HG02623 (cell line): ENCODE measurements around the gene GALNT17.

Experiments used
- ATAC-seq: cut with Tn5 transposase; IDR thresholded peaks from one replicate; pipeline ENCODE4 v1.9.1; 2021; ENCODE audit warnings: moderate library complexity; ENCODE audit not compliant: unreplicated experiment

GALNT17 gene

GRCh38 chr7:71661671-71662224, 529.8 kb downstream of the GALNT17 start:
- no peak for ATAC-seq

DNA sequence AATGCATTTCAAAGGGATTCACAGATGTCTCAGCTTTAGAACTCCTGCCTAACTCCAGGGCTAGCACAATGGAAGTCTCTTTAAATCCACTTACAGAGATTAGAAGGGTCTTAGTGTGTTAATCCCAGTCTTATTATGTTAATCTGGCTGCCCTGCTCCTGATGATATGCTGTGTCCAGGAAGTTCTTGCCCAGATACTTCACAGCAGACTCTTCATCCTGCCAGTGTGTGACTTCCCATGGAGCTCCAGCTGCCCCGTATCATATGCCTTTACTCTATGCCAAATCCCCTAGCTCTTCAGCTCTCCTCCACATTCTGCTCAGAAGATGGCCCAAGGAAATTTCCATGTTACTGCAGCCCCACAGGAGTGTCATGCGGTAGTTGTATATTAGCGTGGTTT, 533.8 kb downstream of the GALNT17 start:
- no peak for ATAC-seq

DNA sequence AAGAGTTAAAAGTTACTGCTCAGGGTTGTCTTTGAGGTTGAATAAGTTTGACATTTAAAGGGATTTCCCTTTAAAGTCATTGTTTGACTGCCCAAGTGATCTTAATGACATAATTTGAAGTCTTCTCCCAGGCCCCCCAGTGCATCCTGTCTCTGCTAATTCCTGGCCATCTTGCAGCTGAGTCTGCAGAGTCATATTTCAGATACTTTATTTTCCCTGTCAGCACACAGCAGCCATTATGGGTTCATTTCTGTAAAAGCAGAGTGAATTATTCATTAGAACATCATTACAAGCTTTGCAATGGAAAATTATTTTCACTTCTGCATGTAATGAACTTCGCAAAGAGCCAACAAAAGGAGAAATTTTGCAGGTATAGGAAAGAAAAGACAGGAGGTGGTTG, 536.6 kb downstream of the GALNT17 start:
- no peak for ATAC-seq

DNA sequence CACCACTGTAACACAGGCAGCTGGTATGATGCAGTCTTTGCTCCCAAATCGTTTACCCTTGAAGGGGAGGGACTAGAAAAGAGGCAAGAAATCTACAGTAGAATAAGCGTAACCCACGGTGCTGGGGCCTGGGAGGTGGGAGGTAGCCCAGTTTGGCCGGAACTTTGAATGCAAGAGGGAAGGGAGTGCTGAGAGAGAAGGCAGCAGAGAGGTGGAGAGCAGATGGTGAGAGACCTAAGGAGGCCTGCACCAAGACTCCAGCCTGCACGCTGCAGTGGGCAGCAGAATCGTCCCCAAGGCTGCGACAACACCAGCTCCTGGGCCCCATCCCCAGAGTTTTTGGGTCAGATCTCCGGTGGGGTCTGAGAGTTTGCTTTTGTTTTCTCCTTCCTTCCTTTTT, 547.5 kb downstream of the GALNT17 start:
- ATAC-seq = no peak

GRCh38 chr7:71682181-71682580, 550.2 kb downstream of the GALNT17 start:
- ATAC-seq = no peak

- ATAC-seq = no peak
These were observed 551.2 kb downstream of the GALNT17 start for GRCh38 chr7:71682841-71683781.

GRCh38 chr7:71687286-71687685, 555.3 kb downstream of the GALNT17 start:
- ATAC-seq = no peak

GRCh38 chr7:71687831-71688599, 556.1 kb downstream of the GALNT17 start:
- ATAC-seq = no peak

DNA sequence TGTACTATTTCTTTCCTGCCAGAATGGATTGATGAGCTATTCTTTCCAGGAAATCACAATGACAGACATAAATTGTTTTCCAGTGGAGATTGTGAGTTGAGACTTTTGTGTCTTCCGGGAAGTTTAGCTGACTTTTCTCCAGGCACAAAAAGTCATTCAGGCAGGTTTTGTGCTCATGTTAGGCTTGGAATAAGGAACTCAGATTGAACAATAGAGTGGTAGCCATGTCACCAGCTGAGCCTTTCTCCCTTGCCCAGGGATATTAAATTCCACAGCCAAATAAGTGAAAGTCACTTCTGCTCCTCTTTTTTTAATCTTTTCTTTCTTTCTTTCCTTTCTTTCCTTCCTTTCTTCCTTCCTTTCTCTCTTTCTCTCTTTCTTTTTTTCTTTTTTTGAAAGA, 559.6 kb downstream of the GALNT17 start:
- no peak for ATAC-seq

GRCh38 chr7:71694665-71695064, 562.7 kb downstream of the GALNT17 start:
- no peak for ATAC-seq

GRCh38 chr7:71695186-71695585, 563.2 kb downstream of the GALNT17 start:
- no peak for ATAC-seq

GRCh38 chr7:71696511-71696910, 564.6 kb downstream of the GALNT17 start:
- ATAC-seq = no peak

GRCh38 chr7:71697400-71697799, 565.5 kb downstream of the GALNT17 start:
- ATAC-seq = no peak

DNA sequence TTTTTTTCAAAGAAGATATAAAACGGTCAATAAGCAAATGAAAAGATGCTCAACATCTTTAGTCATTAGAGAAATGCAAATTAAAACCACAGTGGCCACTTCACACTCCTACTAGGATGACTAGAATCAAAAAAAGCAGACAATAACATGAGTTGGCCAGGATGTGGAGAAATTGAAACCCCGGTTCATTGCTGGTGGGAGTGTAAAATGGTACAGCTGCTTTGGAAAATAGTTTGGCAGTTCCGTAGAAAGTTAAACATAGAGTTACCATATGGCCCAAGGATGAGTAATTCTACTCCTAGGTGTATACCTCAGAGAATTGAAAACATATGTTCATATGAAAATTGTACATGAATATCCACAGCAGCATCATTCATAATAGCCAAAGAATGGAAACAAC, 573.3 kb downstream of the GALNT17 start:
- ATAC-seq = no peak

DNA sequence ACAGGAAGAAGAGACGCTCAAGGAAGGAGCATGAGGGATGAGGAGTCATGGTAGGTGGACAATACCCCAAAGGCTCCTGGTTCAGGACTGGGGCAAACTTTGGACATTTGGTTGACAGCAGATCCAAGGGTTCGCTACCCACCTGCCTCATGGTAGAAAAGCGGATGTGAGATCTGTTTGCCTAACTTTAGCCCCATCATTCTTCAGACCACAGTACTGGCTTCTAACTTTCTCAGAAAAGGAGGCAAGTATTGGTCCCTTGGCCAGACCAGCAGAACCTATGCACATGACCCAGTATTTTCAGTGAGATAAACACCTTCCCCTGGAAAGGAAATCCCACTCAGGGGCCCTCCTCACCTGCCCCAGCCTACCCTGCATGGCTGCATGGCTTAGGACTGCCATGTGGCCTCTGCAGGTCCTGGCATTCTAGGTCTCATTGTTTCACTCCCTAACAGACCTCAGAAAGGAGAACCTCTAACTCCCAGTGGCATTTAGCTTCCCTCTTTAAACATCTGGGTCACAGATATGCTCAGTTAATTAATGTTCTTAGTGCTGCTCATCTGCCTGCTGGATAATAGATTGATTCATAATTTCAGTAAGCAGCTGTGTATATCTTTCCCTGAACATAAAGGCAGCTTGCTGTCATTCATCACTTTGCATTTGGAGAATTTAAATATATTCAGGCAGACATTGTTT, 574.1 kb downstream of the GALNT17 start:
- ATAC-seq = no peak

GRCh38 chr7:71706597-71706975, 574.6 kb downstream of the GALNT17 start:
- no peak for ATAC-seq

DNA sequence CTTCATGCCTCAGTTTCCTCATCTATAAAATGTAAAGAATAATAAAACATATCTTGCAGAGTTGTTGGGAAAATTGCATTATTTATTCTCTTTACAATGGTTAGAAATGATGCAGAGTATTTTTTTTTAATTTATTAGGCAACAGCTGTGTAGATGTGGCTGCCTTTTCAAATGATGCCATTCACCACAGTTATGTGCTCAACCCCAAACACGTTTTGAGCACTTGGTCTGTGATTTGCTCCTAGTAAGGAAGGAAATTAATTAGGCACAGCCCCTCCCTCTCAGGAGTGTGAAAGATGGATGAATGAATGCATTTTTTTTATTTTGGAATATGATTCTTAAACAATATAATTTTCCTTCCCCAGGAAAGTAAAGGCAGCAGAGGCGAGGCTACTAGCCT, 575.1 kb downstream of the GALNT17 start:
- ATAC-seq = no peak

GRCh38 chr7:71708710-71709109, 576.8 kb downstream of the GALNT17 start:
- no peak for ATAC-seq

GRCh38 chr7:71710442-71710841, 578.5 kb downstream of the GALNT17 start:
- no peak for ATAC-seq

DNA sequence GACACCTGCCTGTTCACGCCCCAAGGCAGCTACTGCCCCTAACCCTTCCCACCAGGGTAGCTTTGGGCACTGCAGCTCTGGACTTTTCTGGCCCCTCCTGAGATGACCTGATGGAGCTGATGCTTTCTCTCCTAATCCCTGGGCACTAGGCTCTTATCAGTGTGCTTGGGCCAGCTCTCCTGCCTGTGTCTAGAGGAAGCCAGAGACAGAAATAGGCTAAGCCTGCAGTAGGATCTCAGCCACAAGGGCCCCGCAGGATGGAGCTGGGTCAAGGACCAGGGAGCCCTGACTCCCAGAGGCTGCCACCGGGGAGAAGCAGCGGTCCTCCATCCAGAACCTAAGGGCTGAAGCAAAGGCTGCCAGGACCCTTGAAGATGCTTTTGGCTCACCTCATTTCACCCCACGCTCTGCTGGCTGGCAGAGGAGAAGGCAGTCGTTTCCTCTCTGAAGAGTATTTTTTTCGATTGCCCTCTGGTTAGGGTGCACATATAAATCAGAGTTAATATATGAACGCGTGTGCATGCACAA, 580.8 kb downstream of the GALNT17 start:
- ATAC-seq = no peak

DNA sequence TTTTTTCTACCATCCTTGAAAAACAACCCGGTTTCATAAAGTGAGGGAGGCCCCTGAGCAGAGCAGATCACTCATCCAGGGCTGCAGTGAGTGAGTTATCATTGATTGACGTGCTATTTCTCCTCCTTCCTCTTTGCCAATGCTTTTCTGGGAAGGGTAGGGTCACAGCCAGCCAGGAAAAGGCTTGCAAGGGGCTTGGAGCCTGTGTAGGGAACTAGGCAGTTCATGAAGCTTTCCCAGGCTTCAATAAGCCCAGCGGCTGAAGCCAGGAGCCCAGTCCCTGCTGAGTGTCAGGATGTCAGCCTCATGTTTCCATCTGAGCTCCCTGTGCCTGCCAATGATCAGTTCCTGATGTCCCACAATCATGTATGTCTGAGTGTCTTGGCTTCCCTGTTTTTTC, 584.7 kb downstream of the GALNT17 start:
- ATAC-seq = no peak
